HG03565 (cell line): ENCODE measurements around the gene PDE1C.

Experiments
- ATAC-seq: cut with Tn5 transposase; IDR thresholded peaks from one replicate; pipeline ENCODE4 v1.9.1; 2021; ENCODE audit warnings: mild to moderate bottlenecking, moderate library complexity; ENCODE audit not compliant: unreplicated experiment

Gene PDE1C

GRCh38 chr7:31786326-31786725 is 283.9 kb downstream of the PDE1C start:
- no peak for ATAC-seq

DNA sequence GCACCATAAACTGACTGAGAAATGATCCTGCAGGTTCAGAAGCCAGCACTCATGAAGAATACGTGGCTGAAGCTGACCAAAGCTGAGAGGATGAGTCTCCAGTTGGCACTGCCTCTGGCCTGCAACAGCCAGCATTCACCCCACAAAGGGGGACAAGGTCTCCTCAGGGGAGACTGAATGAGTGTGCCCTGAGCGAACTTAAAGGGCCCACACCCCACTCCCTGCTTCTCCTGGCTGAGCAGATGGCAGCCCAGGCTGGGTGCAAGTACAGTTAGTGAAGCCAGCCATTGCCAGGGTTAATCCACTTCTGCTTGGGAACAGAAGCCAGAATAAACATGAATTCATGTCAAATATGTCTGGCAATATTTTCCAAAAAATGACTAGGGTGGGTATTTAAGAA is 285.1 kb downstream of the PDE1C start:
- no peak for ATAC-seq

DNA sequence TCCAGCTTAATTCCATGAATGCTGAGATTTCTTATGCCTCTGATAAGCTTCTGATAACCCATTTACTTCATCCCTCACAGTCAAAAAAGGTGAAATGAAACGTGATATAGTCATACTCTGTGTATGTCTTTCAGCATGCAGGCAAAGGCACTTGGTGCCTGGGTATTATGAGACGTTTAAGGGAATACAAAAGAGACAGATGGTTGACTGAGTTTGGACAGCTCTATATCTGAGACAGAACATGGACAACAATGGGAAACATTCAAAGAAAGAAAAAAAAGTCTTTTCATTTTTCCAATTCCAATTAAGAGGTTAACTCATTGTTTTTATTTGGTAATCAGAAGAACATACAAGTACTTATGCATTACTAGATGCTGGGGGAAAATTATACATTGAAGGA is 287.0 kb downstream of the PDE1C start:
- ATAC-seq: no peak

GRCh38 chr7:31782411-31782991 is 287.7 kb downstream of the PDE1C start:
- ATAC-seq: peak; percentile 88

DNA sequence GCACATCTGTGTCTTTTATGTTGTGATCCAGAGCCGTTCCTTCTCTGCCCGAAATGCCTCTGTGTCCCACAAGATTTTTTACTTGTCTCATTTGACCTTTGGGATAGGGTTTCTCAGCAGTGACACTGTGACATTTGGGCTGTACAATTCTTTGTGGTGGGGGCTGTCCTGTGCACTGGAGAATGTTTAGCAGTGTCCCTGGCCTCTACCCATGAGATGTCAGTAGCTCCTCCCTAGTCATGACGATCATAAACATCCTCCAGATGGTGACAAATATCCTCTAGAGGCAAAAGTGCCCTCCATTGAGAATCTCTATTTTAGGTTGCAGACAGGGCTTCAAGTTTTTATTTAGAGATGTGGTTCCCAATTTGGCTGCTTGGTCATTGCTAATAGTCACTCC is 291.9 kb downstream of the PDE1C start:
- ATAC-seq: no peak

GRCh38 chr7:31776616-31777015 is 293.6 kb downstream of the PDE1C start:
- no peak for ATAC-seq

DNA sequence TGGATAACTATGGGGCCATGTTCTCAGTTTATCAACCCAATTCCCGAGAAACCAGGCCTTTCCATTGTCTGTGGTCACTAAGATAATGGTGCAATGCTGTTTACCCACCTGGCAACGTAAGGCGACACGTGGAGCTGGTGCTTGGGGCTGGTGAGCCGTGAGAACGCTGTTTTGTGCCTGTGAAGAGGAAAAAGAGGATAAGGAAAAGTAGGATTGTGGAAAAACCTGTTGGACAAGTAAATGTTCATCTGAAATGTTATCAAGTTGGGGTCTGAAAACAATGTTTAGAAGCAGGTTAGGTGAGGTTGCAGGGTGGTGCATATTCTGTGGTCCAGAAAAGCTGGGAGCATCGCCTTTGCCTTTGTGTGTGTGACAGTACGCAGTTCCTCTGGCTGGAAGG is 294.7 kb downstream of the PDE1C start:
- ATAC-seq: no peak

DNA sequence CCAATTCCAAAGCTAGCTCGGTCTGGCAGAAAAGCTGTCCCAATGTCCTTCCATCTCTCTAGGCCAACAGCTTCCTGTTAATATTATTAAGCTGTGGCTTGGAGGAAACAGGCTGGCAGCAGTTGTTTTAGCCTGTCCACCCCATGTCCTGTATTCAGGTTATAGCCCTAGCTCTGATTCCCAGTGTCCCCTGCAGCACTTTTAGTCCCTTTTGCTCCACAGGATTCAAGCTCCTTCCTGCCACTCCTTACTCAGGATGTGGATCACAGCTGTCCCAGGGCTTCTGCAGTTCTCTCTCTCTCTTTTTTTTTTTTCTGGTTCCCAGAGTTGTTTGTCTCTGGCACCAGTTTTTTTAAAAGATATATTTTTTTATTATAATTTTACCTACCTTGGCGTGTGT is 298.0 kb downstream of the PDE1C start:
- ATAC-seq: no peak

GRCh38 chr7:31767686-31768358 is 302.4 kb downstream of the PDE1C start:
- ATAC-seq: no peak

- no peak for ATAC-seq
These were observed 305.7 kb downstream of the PDE1C start for GRCh38 chr7:31764462-31764861.

- ATAC-seq: no peak
These were observed 306.7 kb downstream of the PDE1C start for GRCh38 chr7:31763548-31763947.

- ATAC-seq: no peak
These were observed 308.6 kb downstream of the PDE1C start for GRCh38 chr7:31761646-31762045.

GRCh38 chr7:31758755-31759154 is 311.5 kb downstream of the PDE1C start:
- no peak for ATAC-seq

- no peak for ATAC-seq
These were observed 318.5 kb downstream of the PDE1C start for GRCh38 chr7:31751726-31752125.

DNA sequence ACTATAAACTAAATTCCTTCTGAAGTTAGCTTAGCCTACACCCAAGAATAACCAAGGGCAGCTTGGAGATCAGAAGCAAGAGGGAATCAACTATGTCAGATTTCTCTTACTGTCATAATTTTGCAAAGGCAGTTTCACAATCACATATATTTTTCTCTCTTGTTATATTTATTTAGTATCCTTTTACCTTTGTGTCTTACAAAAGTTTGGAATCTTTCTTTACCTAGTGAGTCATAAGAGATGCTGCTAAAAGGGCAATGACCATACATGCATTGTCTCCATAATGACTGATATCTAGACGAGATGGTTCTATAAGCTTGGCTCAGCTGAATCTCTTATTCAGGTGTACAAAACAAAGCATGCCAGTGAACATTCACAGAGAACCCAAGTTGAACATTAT is 322.1 kb downstream of the PDE1C start:
- no peak for ATAC-seq

- ATAC-seq: no peak
These were observed 322.7 kb downstream of the PDE1C start for GRCh38 chr7:31747553-31747952.

GRCh38 chr7:31744294-31744874 is 325.8 kb downstream of the PDE1C start:
- ATAC-seq: peak; percentile 68

DNA sequence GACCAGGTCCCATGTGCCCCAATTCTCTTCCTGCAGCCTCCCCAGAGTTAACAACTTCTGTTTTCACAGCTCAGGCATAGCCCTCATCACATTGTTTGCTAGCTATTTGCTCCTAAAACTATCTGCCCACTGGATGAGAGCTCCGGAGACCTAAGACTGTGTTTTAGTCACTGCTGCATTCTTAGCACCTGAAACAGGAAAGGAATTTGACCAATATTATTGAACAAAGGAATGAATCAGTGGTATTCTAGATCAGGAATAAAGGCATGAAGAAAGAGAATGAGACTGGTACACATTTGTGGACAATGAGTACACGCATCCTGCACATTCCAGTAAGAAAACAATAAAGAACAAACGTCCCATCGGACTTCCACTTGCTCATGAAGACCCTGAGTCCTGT is 328.4 kb downstream of the PDE1C start:
- ATAC-seq: no peak

DNA sequence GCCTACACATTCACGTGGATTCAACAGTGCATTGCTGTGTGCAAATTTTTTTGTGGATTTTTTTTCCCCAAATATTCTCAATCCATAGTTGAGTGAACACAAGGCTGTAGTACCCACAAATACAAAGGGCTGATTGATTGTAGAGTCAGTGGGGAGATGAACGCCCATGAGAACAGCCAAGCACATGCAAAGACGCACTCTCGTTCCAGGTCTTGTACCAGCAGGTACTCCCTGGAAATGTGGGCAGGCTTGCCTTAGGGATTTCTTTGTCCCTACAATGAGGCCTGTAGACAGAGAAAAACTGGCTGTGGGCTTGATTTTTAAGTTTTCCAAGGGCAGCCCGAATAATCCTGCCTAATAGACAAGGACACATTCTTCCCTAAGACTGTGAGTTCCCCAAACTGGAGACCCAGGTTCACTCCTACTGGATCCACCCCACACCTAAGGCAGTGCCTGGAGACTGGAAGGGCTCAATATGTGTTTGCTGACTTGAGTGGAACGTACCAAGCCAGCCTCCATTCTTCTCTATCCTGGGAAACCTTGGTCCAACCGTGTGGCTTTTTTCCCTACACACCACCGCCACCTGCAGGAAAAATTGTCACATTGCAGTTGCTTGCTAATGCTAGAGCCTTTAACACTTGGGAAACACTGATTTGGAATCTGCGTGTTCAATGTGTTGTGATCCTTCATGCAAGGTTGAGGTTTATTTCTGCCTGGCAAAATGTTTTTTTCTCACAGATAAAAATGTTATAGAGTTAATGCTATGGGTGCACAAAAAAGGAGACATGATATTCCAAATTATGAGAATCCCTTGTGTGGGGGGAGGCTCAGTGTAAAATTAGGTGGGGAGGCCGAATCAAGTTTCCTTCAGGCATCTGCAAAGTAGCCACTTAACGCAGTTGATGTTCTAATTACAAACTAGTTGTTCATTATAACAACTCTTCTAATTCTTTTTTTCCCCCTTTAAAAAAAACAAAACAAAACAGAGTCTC is 333.9 kb downstream of the PDE1C start:
- no peak for ATAC-seq

DNA sequence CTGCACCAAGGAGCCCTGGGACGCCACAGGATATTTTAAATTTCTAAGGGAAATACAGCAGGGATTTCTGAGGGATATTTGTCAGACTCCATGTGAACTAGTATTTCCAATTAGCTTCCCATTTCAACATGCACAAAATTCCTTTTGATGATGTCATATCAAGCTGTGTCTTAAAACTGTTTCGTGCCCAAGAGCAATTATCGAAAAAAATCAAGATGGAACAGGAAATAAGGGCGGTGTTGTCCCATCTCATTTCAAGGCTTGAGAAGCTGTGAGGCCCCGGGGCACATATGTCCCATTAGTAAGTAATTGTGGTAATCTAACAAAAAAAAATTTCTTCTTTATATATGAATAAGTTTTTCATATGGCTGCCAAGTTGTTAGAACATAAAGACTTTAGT is 335.8 kb downstream of the PDE1C start:
- ATAC-seq: no peak

- no peak for ATAC-seq
These were observed 340.9 kb downstream of the PDE1C start for GRCh38 chr7:31729195-31729804.
